ENCODE results near the gene P2RX5. TPM values are rescaled to one million over a fixed set of nuclear protein-coding genes. Genes with fewer than 3 reads are reported as not detected.

The P2RX5 gene
- total RNA-seq, 1 experiment from 2014 or later: 11.6 TPM

DNA sequence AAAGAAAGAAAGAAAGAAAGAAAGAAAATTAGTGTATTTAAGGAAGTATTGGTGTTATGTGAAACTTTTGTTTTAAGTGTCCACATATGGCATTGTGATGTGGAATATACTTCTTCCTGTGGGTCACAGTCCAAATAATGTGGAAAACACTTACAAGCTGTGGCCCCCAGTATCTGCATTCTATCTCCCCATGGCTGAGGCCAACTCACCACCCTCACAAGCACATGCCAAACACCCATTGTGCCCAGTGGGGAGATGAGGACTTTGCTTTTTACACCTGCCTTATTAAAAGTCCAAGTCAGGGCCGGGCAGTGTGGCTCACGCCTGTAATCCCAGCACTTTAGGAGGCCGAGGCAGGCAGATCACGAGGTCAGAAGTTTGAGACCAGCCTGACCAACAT is 4.0 kb upstream of the P2RX5 start:
- no peak overlapping the region for H3K4me3 Mint-ChIP-seq (ENCODE audit: low read depth, unreplicated experiment)
- intact Hi-C loops (cut with micrococcal nuclease; ENCODE audit: unreplicated experiment): no loop called here
- no peak for DNase-seq
- H3K9me3 Mint-ChIP-seq (ENCODE audit: low read depth, unreplicated experiment): no peaks in the 10 kb centered on the region
- H3K36me3 Mint-ChIP-seq (ENCODE audit: insufficient read depth, unreplicated experiment): peaks cover 15% of the 10 kb centered on the region
- no peaks in the 10 kb centered on the region for H3K4me1 Mint-ChIP-seq (ENCODE audit: low read depth, unreplicated experiment)
- H3K27ac Mint-ChIP-seq (ENCODE audit: unreplicated experiment): no peak overlapping the region
- CTCF ChIA-PET: no interaction called here
- TF ChIP-seq, protein P1, sequence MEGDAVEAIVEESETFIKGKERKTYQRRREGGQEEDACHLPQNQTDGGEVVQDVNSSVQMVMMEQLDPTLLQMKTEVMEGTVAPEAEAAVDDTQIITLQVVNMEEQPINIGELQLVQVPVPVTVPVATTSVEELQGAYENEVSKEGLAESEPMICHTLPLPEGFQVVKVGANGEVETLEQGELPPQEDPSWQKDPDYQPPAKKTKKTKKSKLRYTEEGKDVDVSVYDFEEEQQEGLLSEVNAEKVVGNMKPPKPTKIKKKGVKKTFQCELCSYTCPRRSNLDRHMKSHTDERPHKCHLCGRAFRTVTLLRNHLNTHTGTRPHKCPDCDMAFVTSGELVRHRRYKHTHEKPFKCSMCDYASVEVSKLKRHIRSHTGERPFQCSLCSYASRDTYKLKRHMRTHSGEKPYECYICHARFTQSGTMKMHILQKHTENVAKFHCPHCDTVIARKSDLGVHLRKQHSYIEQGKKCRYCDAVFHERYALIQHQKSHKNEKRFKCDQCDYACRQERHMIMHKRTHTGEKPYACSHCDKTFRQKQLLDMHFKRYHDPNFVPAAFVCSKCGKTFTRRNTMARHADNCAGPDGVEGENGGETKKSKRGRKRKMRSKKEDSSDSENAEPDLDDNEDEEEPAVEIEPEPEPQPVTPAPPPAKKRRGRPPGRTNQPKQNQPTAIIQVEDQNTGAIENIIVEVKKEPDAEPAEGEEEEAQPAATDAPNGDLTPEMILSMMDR (IDR thresholded peaks at IDR 0.05; ENCODE audit: unreplicated experiment): no peak
- H3K27me3 Mint-ChIP-seq (ENCODE audit: unreplicated experiment): no peaks in the 10 kb centered on the region
- no TSS peak for BruUV-seq (replicated peaks)

DNA sequence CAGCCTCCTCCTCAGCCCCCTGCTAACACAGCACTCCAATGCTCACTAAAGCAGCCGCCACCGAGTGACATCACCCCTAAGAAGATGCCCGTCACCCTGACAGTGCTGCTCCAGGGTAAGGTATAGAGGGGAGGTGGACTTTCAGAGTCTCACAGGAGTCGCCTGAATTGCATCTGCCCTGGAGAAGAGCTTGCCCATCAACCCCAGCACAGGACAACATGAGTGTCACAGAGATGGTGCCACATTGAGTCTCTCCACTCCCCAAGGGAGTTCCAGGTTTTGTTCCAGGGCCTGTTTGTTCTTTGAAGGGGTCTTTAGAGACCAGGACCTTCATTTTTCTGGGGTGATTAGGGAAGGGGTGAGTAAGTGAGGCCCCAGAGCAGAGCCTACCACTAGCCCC is 2.2 kb upstream of the P2RX5 start:
- CTCF ChIA-PET: no interaction called here
- BruUV-seq (replicated peaks): no TSS peak
- TF ChIP-seq, protein P1 (IDR thresholded peaks at IDR 0.05; ENCODE audit: unreplicated experiment): no peak
- Mint-ChIP-seq H3K27me3 (ENCODE audit: unreplicated experiment) (no peaks in the 10 kb centered on the region), H3K27ac (ENCODE audit: unreplicated experiment) (no peak overlapping the region), H3K4me3 (ENCODE audit: low read depth, unreplicated experiment) (no peak overlapping the region), H3K36me3 (ENCODE audit: insufficient read depth, unreplicated experiment) (peaks cover 19% of the 10 kb centered on the region), H3K9me3 (ENCODE audit: low read depth, unreplicated experiment) (no peaks in the 10 kb centered on the region), H3K4me1 (ENCODE audit: low read depth, unreplicated experiment) (no peaks in the 10 kb centered on the region)
- intact Hi-C loops (cut with micrococcal nuclease; ENCODE audit: unreplicated experiment): no loop called here
- DNase-seq: no peak

DNA sequence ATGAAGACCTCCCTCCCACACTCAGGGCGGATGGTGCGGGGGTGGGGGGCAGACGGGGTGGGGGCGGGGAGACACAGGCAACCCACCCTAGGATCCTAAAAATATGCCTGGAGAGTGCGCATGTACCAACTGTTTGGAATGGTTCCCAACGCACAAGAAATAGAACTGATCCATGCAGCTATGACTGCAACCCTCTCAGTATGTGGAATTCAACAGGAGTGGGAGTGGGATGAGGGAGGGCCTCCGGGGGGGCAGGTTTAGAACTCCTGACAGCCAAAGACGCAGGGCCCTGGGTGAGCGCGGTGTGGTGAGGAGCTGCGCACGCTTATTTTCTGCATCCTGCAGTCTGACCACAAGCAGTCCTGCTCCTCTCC is 1.1 kb upstream of the P2RX5 start:
- TF ChIP-seq, protein P1 (IDR thresholded peaks at IDR 0.05; ENCODE audit: unreplicated experiment): no peak
- no TSS peak for BruUV-seq (replicated peaks)
- peaks cover 19% of the 10 kb centered on the region for H3K36me3 Mint-ChIP-seq (ENCODE audit: insufficient read depth, unreplicated experiment)
- no peak overlapping the region for H3K27ac Mint-ChIP-seq (ENCODE audit: unreplicated experiment)
- CTCF ChIA-PET: no interaction called here
- H3K4me3 Mint-ChIP-seq (ENCODE audit: low read depth, unreplicated experiment): no peak overlapping the region
- no peak for DNase-seq
- no peaks in the 10 kb centered on the region for H3K9me3 Mint-ChIP-seq (ENCODE audit: low read depth, unreplicated experiment)
- no peaks in the 10 kb centered on the region for H3K27me3 Mint-ChIP-seq (ENCODE audit: unreplicated experiment)
- H3K4me1 Mint-ChIP-seq (ENCODE audit: low read depth, unreplicated experiment): no peaks in the 10 kb centered on the region
- intact Hi-C loops (cut with micrococcal nuclease; ENCODE audit: unreplicated experiment): no loop called here

DNA sequence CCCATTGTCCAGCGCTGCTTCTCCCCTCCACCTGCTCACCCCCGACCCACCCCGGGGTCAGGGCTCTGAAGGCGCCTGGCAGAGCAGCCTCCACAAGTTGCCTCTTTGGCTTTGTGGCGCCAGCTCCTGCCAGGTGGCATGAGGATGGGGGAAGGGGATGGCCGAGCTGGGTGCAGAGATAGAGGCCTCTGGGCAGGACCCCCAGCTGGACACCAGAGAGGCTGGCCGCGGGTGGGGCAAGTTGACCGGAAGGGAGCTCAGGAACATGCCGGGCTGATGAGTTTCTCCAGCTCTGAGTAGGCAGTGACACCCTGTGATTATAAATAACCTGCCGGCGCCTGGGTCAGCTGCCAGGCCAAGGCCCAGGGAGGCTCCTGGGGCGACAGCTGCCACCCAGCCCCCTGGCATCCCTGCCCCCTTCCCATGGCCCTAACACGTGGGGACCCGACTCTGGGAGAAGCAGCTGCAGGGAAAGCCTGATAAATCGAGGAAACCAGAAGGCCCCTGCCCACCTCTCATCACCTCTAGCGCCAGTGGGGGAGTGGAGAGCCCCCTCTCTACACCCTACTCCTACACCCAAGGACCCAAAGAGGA is 729 bp downstream of the P2RX5 start:
- Mint-ChIP-seq H3K36me3 (ENCODE audit: insufficient read depth, unreplicated experiment) (peaks cover 19% of the 10 kb centered on the region), H3K4me1 (ENCODE audit: low read depth, unreplicated experiment) (no peaks in the 10 kb centered on the region), H3K27me3 (ENCODE audit: unreplicated experiment) (no peaks in the 10 kb centered on the region), H3K27ac (ENCODE audit: unreplicated experiment) (no peak overlapping the region), H3K4me3 (ENCODE audit: low read depth, unreplicated experiment) (peak overlapping the region; percentile 79), H3K9me3 (ENCODE audit: low read depth, unreplicated experiment) (no peaks in the 10 kb centered on the region)
- TF ChIP-seq, protein P1 (IDR thresholded peaks at IDR 0.05; ENCODE audit: unreplicated experiment): no peak
- no peak for DNase-seq
- intact Hi-C loops (cut with micrococcal nuclease; ENCODE audit: unreplicated experiment): no loop called here
- CTCF ChIA-PET: interaction anchor here (0.6 kb wide), 1 partner anchor 60 kb away, joined by 3 read pairs; no protein-coding TSS in a partner anchor
- no TSS peak for BruUV-seq (replicated peaks)
